ENCODE measurements around the gene NODAL. TPM values are rescaled to one million over a fixed set of nuclear protein-coding genes. Genes with fewer than 3 reads are reported as not detected.

NODAL gene
- total RNA-seq, 1 experiment from 2014 or later = not detected

GRCh38 chr10:70455213-70455630 is 13.7 kb upstream of the NODAL start:
- no peak for ATAC-seq
- Histone ChIP-seq H3K9me3 (ENCODE audit: control insufficient read depth, insufficient read depth, low read depth, low read length) (no peaks in the 10 kb centered on the region), H3K27ac (ENCODE audit: low read length) (no peak overlapping the region), H3K27me3 (ENCODE audit: control insufficient read depth, insufficient read depth, low read length) (no peaks in the 10 kb centered on the region), H3K4me1 (ENCODE audit: control insufficient read depth, insufficient read depth, low read length) (peaks cover 6% of the 10 kb centered on the region), H3K36me3 (ENCODE audit: control insufficient read depth, insufficient read depth, low read length) (no peaks in the 10 kb centered on the region), H3K4me3 (ENCODE audit: low read depth in 2 of 2, low read length in 2 of 2) (no peak overlapping the region)
- BruUV-seq (replicated peaks) = no TSS peak
- POLR2A ChIA-PET = interaction anchor here (0.7 kb wide), 1 partner anchor 12 kb away, joined by 3 read pairs; no protein-coding TSS in a partner anchor
- TF ChIP-seq TCF7L2 (IDR thresholded peaks at IDR 0.05; ENCODE audit: low read depth, low read length) = 0 out of 2 replicates have a peak, but pooled peaks have one; percentile 28
- TF ChIP-seq SIN3A (IDR thresholded peaks at IDR 0.05; ENCODE audit: borderline replicate concordance, insufficient read depth, low read depth, low read length) = no peak
- intact Hi-C loops (cut with micrococcal nuclease; ENCODE audit: unreplicated experiment) = no loop called here
- CTCF ChIA-PET = no interaction called here
- no peak for DNase-seq (ENCODE audit: low read depth, low spot score)
- in situ Hi-C loops (cut with HindIII; ENCODE audit: low pct_unique_long_range_greater_than_20kb, low sequenced_read_pairs) = no loop called here

GRCh38 chr10:70448236-70448635 is 6.8 kb upstream of the NODAL start:
- in situ Hi-C loops (cut with HindIII; ENCODE audit: low pct_unique_long_range_greater_than_20kb, low sequenced_read_pairs) (no loop called here), intact Hi-C loops (cut with micrococcal nuclease; ENCODE audit: unreplicated experiment) (no loop called here)
- no peak for TF ChIP-seq POLR2AphosphoS5 (IDR thresholded peaks at IDR 0.05; ENCODE audit: low read depth, low read length)
- TF ChIP-seq REST (IDR thresholded peaks at IDR 0.05; ENCODE audit: insufficient read depth in 1 of 2, low read depth in 2 of 2, low read length in 1 of 2) = no peak
- TF ChIP-seq SIN3A (IDR thresholded peaks at IDR 0.05; ENCODE audit: borderline replicate concordance, insufficient read depth, low read depth, low read length) = no peak
- TF ChIP-seq CTCF (IDR thresholded peaks at IDR 0.05) = no peak
- TF ChIP-seq TCF7L2 (IDR thresholded peaks at IDR 0.05; ENCODE audit: low read depth, low read length) = no peak
- no peaks in the 10 kb centered on the region for H3K36me3 ChIP-seq (ENCODE audit: control insufficient read depth, insufficient read depth, low read length)
- H3K9me3 ChIP-seq (ENCODE audit: control insufficient read depth, insufficient read depth, low read depth, low read length) = no peaks in the 10 kb centered on the region
- no peak overlapping the region for H3K27ac ChIP-seq (ENCODE audit: low read length)
- ChIA-PET CTCF (no interaction called here), POLR2A (no interaction called here)
- ATAC-seq (no peak), DNase-seq (ENCODE audit: low read depth, low spot score) (no peak)
- no peaks in the 10 kb centered on the region for H3K27me3 ChIP-seq (ENCODE audit: control insufficient read depth, insufficient read depth, low read length)
- no peaks in the 10 kb centered on the region for H3K4me1 ChIP-seq (ENCODE audit: control insufficient read depth, insufficient read depth, low read length)
- BruUV-seq (replicated peaks) = no TSS peak
- H3K4me3 ChIP-seq (ENCODE audit: low read depth in 2 of 2, low read length in 2 of 2) = no peak overlapping the region

GRCh38 chr10:70445718-70446657 is 4.5 kb upstream of the NODAL start:
- no peak overlapping the region for H3K27ac ChIP-seq (ENCODE audit: low read length)
- no peaks in the 10 kb centered on the region for H3K9me3 ChIP-seq (ENCODE audit: control insufficient read depth, insufficient read depth, low read depth, low read length)
- DNase-seq (ENCODE audit: low read depth, low spot score) (no peak), ATAC-seq (no peak)
- POLR2A ChIA-PET = no interaction called here
- intact Hi-C loops (cut with micrococcal nuclease; ENCODE audit: unreplicated experiment) (no loop called here), in situ Hi-C loops (cut with HindIII; ENCODE audit: low pct_unique_long_range_greater_than_20kb, low sequenced_read_pairs) (no loop called here)
- BruUV-seq (replicated peaks) = no TSS peak
- H3K27me3 ChIP-seq (ENCODE audit: control insufficient read depth, insufficient read depth, low read length) = no peaks in the 10 kb centered on the region
- no peaks in the 10 kb centered on the region for H3K36me3 ChIP-seq (ENCODE audit: control insufficient read depth, insufficient read depth, low read length)
- no peak for TF ChIP-seq TCF7L2 (IDR thresholded peaks at IDR 0.05; ENCODE audit: low read depth, low read length)
- TF ChIP-seq REST (IDR thresholded peaks at IDR 0.05; ENCODE audit: insufficient read depth in 1 of 2, low read depth in 2 of 2, low read length in 1 of 2) = no peak
- TF ChIP-seq SIN3A (IDR thresholded peaks at IDR 0.05; ENCODE audit: borderline replicate concordance, insufficient read depth, low read depth, low read length) = no peak
- TF ChIP-seq POLR2AphosphoS5 (IDR thresholded peaks at IDR 0.05; ENCODE audit: low read depth, low read length) = no peak
- no peak for TF ChIP-seq CTCF (IDR thresholded peaks at IDR 0.05)
- H3K4me1 ChIP-seq (ENCODE audit: control insufficient read depth, insufficient read depth, low read length) = no peaks in the 10 kb centered on the region
- no peak overlapping the region for H3K4me3 ChIP-seq (ENCODE audit: low read depth in 2 of 2, low read length in 2 of 2)
- CTCF ChIA-PET = interaction anchor here (0.8 kb wide), 1 partner anchor 224 kb away, joined by 4 read pairs; no protein-coding TSS in a partner anchor

Data from Panc1 (cell line).